DND-41 (cell line): ENCODE measurements around the gene MS4A8.

Experiments used
- ATAC-seq: fragments of 200-7000 bp; cut with Tn5 transposase; 3 replicates; pipeline ENCODE4 v1.9.1; 2021; ENCODE audit warnings: low read depth; ENCODE audit not compliant: insufficient read depth
- DNase-seq: peaks from one replicate; pipeline ENCODE4 v3.0.0-alpha.2; 2020
- H2AFZ ChIP-seq: 2 replicates; pipeline ENCODE4 v1.6.0; 2012; ENCODE audit warnings: low read depth, low read length
- H3K27ac ChIP-seq: 2 replicates; pipeline ENCODE4 v1.5.1; 2012; ENCODE audit warnings: low read length, inconsistent platforms
- H3K27me3 ChIP-seq: fragments of 200-600 bp; sonication (generic); 2 replicates; pipeline ENCODE4 v1.6.0; 2012; ENCODE audit warnings: low read length, mild to moderate bottlenecking, inconsistent platforms; ENCODE audit not compliant: insufficient read depth, poor library complexity
- H3K36me3 ChIP-seq: 2 replicates; pipeline ENCODE4 v1.5.1; 2012; ENCODE audit warnings: low read length, inconsistent platforms; ENCODE audit not compliant: insufficient read depth
- H3K4me1 ChIP-seq: 2 replicates; pipeline ENCODE4 v1.5.1; 2012; ENCODE audit warnings: mild to moderate bottlenecking, low read length; ENCODE audit not compliant: insufficient read depth
- H3K4me2 ChIP-seq: 2 replicates; pipeline ENCODE4 v1.6.0; 2012; ENCODE audit warnings: mild to moderate bottlenecking, moderate library complexity, low read length, inconsistent platforms; ENCODE audit not compliant: insufficient read depth
- H3K4me3 ChIP-seq, 2 experiments: fragments of 200-600 bp in 1 of 2; shearing (Covaris generic) in 1 of 2; 2 replicates each; pipeline ENCODE4 v1.5.1; 2012 to 2016; ENCODE audit warnings: inconsistent platforms in 2 of 2, low read length in 2 of 2, mild to moderate bottlenecking in 2 of 2, low read depth in 1 of 2, moderate library complexity in 1 of 2
- H3K79me2 ChIP-seq: 2 replicates; pipeline ENCODE4 v1.6.0; 2012; ENCODE audit warnings: low read length, inconsistent platforms; ENCODE audit not compliant: insufficient read depth
- H3K9ac ChIP-seq: 2 replicates; pipeline ENCODE4 v1.6.0; 2012; ENCODE audit warnings: low read depth, mild to moderate bottlenecking, inconsistent platforms, low read length, moderate library complexity
- H3K9me3 ChIP-seq: 2 replicates; pipeline ENCODE4 v1.5.1; 2012; ENCODE audit warnings: low read length, moderate library complexity, mild to moderate bottlenecking, inconsistent platforms; ENCODE audit not compliant: insufficient read depth, severe bottlenecking
- H4K20me1 ChIP-seq: 2 replicates; pipeline ENCODE4 v1.6.0; 2012; ENCODE audit warnings: low read length; ENCODE audit not compliant: insufficient read depth
- EZH2 ChIP-seq: IDR thresholded peaks from 3 replicates; pipeline ENCODE4 v1.6.1; 2012; ENCODE audit warnings: borderline replicate concordance, low read depth, mild to moderate bottlenecking, moderate library complexity, low read length, inconsistent platforms; ENCODE audit not compliant: severe bottlenecking
- TF ChIP-seq, protein P1 (sequence below): IDR thresholded peaks from 2 replicates; pipeline ENCODE4 v1.5.1; 2012; ENCODE audit warnings: borderline replicate concordance, low read length, moderate library complexity, mild to moderate bottlenecking; ENCODE audit not compliant: poor library complexity, severe bottlenecking; ENCODE audit errors: extremely low read depth

The MS4A8 gene

DNA sequence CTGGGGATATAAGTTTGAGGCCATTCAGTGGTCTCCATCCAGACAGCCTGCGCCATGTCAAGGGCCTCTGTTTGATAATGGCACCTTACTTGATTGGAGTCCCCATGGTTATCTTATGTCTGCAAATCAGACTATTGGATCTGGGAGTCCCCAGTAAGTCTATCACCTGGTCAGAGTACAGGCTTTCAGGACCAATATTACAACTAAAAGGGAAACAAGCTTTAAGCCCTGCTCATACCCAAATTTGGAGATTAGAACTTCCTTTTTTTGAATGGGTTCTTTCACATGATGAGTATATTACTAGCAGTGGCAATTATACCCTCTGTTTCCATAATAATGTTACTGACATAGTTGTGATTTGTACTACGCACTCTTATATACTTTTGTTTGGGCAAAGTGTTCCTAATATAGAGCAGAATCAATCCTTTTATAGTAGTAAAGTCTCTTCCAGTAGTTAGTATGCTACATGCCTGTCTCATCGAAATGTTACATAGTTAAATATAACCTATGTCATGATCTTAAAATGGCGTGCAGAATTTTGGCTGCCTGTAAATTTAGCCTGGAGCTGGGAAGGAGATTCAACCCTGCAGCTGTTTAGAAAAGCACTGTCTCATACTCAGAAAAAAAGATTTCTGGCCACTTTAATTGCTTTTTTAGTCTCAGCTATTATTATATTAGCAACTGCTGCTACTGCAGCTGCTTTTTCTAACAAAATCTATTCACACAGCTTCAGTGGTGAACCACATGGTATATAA, 62.2 kb downstream of the MS4A8 start:
- Histone ChIP-seq H3K4me1 (no peaks in the 10 kb centered on the region), H3K27ac (no peak overlapping the region), H2AFZ (no peak overlapping the region), H3K36me3 (no peaks in the 10 kb centered on the region), H4K20me1 (no peaks in the 10 kb centered on the region), H3K27me3 (no peaks in the 10 kb centered on the region), H3K9ac (no peak overlapping the region), H3K4me2 (no peak overlapping the region), H3K4me3 (no peak overlapping the region), H3K9me3 (no peaks in the 10 kb centered on the region), H3K79me2 (no peaks in the 10 kb centered on the region)
- DNase-seq = no peak
- ATAC-seq = no peak
- TF ChIP-seq, protein P1, sequence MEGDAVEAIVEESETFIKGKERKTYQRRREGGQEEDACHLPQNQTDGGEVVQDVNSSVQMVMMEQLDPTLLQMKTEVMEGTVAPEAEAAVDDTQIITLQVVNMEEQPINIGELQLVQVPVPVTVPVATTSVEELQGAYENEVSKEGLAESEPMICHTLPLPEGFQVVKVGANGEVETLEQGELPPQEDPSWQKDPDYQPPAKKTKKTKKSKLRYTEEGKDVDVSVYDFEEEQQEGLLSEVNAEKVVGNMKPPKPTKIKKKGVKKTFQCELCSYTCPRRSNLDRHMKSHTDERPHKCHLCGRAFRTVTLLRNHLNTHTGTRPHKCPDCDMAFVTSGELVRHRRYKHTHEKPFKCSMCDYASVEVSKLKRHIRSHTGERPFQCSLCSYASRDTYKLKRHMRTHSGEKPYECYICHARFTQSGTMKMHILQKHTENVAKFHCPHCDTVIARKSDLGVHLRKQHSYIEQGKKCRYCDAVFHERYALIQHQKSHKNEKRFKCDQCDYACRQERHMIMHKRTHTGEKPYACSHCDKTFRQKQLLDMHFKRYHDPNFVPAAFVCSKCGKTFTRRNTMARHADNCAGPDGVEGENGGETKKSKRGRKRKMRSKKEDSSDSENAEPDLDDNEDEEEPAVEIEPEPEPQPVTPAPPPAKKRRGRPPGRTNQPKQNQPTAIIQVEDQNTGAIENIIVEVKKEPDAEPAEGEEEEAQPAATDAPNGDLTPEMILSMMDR = no peak
- TF ChIP-seq EZH2 = no peak

DNA sequence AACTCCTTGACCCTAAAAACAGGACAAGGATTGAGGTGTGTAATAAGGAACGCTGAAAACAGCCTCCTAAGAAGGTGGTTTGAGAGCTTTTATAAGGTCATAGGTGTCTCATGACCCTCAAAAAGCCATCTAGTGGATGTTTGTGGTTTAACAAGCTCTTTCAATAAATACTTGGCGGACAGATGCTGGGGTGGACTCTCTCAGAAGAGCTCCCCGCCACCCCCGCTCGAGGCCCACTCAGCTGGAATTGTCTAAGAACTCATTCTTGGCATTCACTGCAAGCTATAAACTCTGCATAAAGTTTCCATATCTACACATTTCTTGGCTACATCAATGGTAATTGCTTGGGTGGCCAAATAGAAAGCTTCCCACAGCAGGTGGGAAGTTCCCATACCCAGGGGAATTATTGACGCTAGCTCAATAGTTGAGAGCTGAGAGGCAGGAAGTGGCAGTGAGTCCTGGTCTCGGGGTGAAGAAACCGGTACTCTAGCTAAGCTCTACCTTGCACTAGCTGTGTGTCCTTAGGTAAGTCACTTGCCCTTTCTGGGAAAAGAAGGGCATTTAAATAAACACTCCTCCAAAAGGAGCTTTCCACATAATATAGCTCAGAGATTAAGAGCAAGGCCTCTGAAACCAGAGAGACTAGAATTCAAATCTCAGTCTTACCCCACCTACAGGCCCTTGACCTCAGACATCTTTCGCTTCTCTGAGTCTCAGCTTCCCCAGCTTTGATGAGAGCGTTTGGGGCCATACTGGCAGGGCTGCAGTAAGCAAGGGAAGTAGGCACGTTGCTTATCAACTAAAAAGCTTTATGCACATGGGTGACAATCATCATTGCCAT, 63.7 kb downstream of the MS4A8 start:
- Histone ChIP-seq H2AFZ (no peak overlapping the region), H3K27ac (no peak overlapping the region), H3K36me3 (no peaks in the 10 kb centered on the region), H3K4me3 (no peak overlapping the region), H3K9ac (no peak overlapping the region), H3K4me2 (no peak overlapping the region), H4K20me1 (no peaks in the 10 kb centered on the region), H3K27me3 (no peaks in the 10 kb centered on the region), H3K4me1 (no peaks in the 10 kb centered on the region), H3K9me3 (no peaks in the 10 kb centered on the region), H3K79me2 (no peaks in the 10 kb centered on the region)
- no peak for ATAC-seq
- no peak for DNase-seq
- no peak for TF ChIP-seq EZH2
- TF ChIP-seq, protein P1 = peak; percentile 39

DNA sequence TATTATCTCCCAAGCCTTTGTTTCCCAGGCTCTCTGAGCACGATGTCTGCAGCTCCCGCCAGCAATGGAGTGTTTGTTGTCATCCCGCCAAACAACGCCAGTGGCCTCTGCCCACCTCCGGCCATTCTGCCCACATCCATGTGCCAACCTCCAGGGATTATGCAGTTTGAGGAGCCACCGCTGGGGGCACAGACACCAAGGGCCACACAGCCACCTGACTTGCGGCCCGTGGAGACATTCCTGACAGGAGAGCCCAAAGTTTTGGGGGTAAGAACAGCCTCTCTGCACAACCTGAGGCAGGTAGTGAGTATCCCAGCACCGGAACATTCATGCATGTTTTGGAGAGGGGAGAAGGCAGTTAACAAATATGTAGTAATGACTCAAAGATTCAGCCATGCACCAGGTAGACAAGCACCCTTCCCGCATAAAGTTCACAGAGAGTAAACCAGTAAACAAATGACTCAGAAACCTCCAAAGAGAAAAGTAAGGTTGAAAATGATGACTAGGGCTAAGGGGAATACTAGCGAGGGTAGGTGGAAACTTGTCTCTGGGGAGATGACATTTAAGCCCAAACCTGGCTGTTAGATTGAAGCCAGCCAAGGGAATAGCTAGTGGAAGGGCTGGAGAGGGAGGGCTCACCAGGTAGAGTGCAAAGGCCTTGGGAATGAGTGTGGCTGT, 64.4 kb downstream of the MS4A8 start:
- no peaks in the 10 kb centered on the region for H3K9me3 ChIP-seq
- H3K27ac ChIP-seq = no peak overlapping the region
- no peaks in the 10 kb centered on the region for H3K79me2 ChIP-seq
- no peaks in the 10 kb centered on the region for H3K36me3 ChIP-seq
- H3K9ac ChIP-seq = no peak overlapping the region
- no peaks in the 10 kb centered on the region for H3K4me1 ChIP-seq
- no peak overlapping the region for H3K4me2 ChIP-seq
- TF ChIP-seq, protein P1 = no peak
- TF ChIP-seq EZH2 = no peak
- no peak overlapping the region for H2AFZ ChIP-seq
- H4K20me1 ChIP-seq = no peaks in the 10 kb centered on the region; the same call in 1 of the 2 replicates
- no peaks in the 10 kb centered on the region for H3K27me3 ChIP-seq
- no peak overlapping the region for H3K4me3 ChIP-seq
- DNase-seq (no peak), ATAC-seq (no peak)
